Left lung (tissue), 10 donors: Measurements from ENCODE around the gene NUP210L. TPM values are rescaled to one million over a fixed set of nuclear protein-coding genes. Genes with fewer than 3 reads are reported as not detected.
"Not testable (repeated sequence)": the region's sequence is repeated elsewhere in the genome, so short reads cannot be mapped to it uniquely, and the experiment has no call there.

Source experiments
- ATAC-seq: fragments of 200-7000 bp; cut with Tn5 transposase; one replicate; pipeline ENCODE4 v1.9.1; 2020; ENCODE audit warnings: moderate library complexity
- DNase-seq, 4 donors: peaks; one replicate each; pipeline ENCODE4 v3.0.0-alpha.2; 2013 to 2020
- H3K27ac ChIP-seq, 2 donors: fragments of 200-600 bp; sonication (generic) in 1 of 2; one replicate each; pipeline versions ENCODE4 v1.5.0 to v1.8.0; 2020 to 2021
- H3K27me3 ChIP-seq, 2 donors: fragments of 200-600 bp; sonication (generic) in 1 of 2; one replicate each; pipeline versions ENCODE4 v1.5.0 to v1.8.0; 2020 to 2021
- H3K36me3 ChIP-seq, 2 donors: fragments of 200-600 bp; sonication (generic) in 1 of 2; one replicate each; pipeline versions ENCODE4 v1.5.0 to v1.8.0; 2020 to 2021
- H3K4me1 ChIP-seq, 2 donors: fragments of 200-600 bp; one replicate each; pipeline ENCODE4 v1.8.0; 2021
- H3K4me3 ChIP-seq, 2 donors: fragments of 200-600 bp; sonication (generic) in 1 of 2; one replicate each; pipeline versions ENCODE4 v1.5.0 to v1.8.0; 2020 to 2021; ENCODE audit warnings: mild to moderate bottlenecking in 1 of 2
- H3K9me3 ChIP-seq, 2 donors: fragments of 200-600 bp; sonication (generic) in 1 of 2; one replicate each; pipeline versions ENCODE4 v1.5.0 to v1.8.0; 2020 to 2021
- CTCF ChIP-seq, 2 donors: fragments of 200-600 bp; sonication (generic) in 1 of 2; IDR thresholded peaks; one replicate each; pipeline versions ENCODE4 v1.5.0 to v1.8.0; 2021; ENCODE audit warnings: antibody characterized with exemption in 2 of 2
- intact Hi-C, 2 donors: fragments of 100-400 bp; cut with DNase I; formaldehyde crosslinking; loops; one replicate each; pipeline versions ENCODE4 v1.11.2 to v1.14.2; 2022
- polyA plus RNA-seq, 6 donors: library from polyadenylated mRNA; unstranded; fragments of 120-200 nt; gene quantifications; one replicate each; pipeline ENCODE4 v1.2.1, GENCODE V29; 2013; ENCODE audit not compliant: insufficient read length in 6 of 6
- total RNA-seq, 2 donors: library from RNA; stranded (reverse); fragmentation: NEBNext Ultra II Directional; extraction: Animal tissue kit (Norgen Biotek cat#: 25700); gene quantifications; one replicate each; pipeline ENCODE4 v1.2.1, GENCODE V29; 2021
- donor health status: DM: no; HTN: yes; CAD: no.
- donor health status: DM: no; HTN: no; CAD: no.

The NUP210L gene
- total and polyA plus RNA-seq, 8 donors: 0.09 to 0.27 (median 0.18) TPM

- Histone ChIP-seq H3K4me3 (no peak overlapping the region), H3K4me1 (no peaks in the 10 kb centered on the region), H3K9me3 (peaks cover 0 to 11% of the 10 kb centered on the region in 2 donors), H3K36me3 (no peaks in the 10 kb centered on the region), H3K27me3 (no peaks in the 10 kb centered on the region), H3K27ac (no peak overlapping the region)
- DNase-seq: no peak
- TF ChIP-seq CTCF (IDR thresholded peaks at IDR 0.05): no peak
- intact Hi-C loops: no loop called here
- ATAC-seq: no peak
Measured at GRCh38 chr1:154087574-154087973, 67.3 kb downstream of the NUP210L start.

- H3K4me1 ChIP-seq, H3K36me3 ChIP-seq, H3K27ac ChIP-seq, H3K27me3 ChIP-seq, H3K4me3 ChIP-seq, DNase-seq, intact Hi-C loops, ATAC-seq: not testable (repeated sequence)
- H3K9me3 ChIP-seq: peaks cover 0 to 11% of the 10 kb centered on the region in 2 donors
Measured at GRCh38 chr1:154083057-154083456, 71.8 kb downstream of the NUP210L start.

GRCh38 chr1:154081386-154082126 is 73.3 kb downstream of the NUP210L start:
- H3K27me3 ChIP-seq: no peaks in the 10 kb centered on the region
- H3K36me3 ChIP-seq: no peaks in the 10 kb centered on the region
- TF ChIP-seq CTCF (IDR thresholded peaks at IDR 0.05): no peak
- peaks cover 0 to 18% of the 10 kb centered on the region in 2 donors for H3K9me3 ChIP-seq
- no peak overlapping the region for H3K27ac ChIP-seq
- H3K4me3 ChIP-seq: no peak overlapping the region
- no peak for ATAC-seq
- H3K4me1 ChIP-seq: no peaks in the 10 kb centered on the region
- DNase-seq: no peak
- intact Hi-C loops: no loop called here

- Histone ChIP-seq H3K4me1 (no peaks in the 10 kb centered on the region), H3K4me3 (no peak overlapping the region), H3K9me3 (peaks cover 0 to 13% of the 10 kb centered on the region in 2 donors), H3K27me3 (no peaks in the 10 kb centered on the region), H3K36me3 (no peaks in the 10 kb centered on the region), H3K27ac (no peak overlapping the region)
- intact Hi-C loops: no loop called here
- DNase-seq: no peak
- TF ChIP-seq CTCF (IDR thresholded peaks at IDR 0.05): no peak
- no peak for ATAC-seq
Measured at GRCh38 chr1:154076413-154076812, 78.5 kb downstream of the NUP210L start.

- Histone ChIP-seq H3K36me3 (no peaks in the 10 kb centered on the region), H3K27me3 (no peaks in the 10 kb centered on the region), H3K4me1 (no peaks in the 10 kb centered on the region), H3K4me3 (no peak overlapping the region), H3K27ac (no peak overlapping the region), H3K9me3 (peaks cover 0 to 13% of the 10 kb centered on the region in 2 donors)
- ATAC-seq (no peak), DNase-seq (no peak)
- intact Hi-C loops: no loop called here
- no peak for TF ChIP-seq CTCF (IDR thresholded peaks at IDR 0.05)
Measured at GRCh38 chr1:154075746-154076145, 79.1 kb downstream of the NUP210L start.

- H3K4me1 ChIP-seq: no peaks in the 10 kb centered on the region
- no peaks in the 10 kb centered on the region for H3K9me3 ChIP-seq
- no peak for TF ChIP-seq CTCF (IDR thresholded peaks at IDR 0.05)
- intact Hi-C loops: no loop called here
- ATAC-seq (no peak), DNase-seq (no peak)
- H3K27me3 ChIP-seq: no peaks in the 10 kb centered on the region
- H3K27ac ChIP-seq: no peak overlapping the region
- H3K4me3 ChIP-seq: no peak overlapping the region
- H3K36me3 ChIP-seq: no peaks in the 10 kb centered on the region
Measured at GRCh38 chr1:154062309-154062708, 92.6 kb downstream of the NUP210L start.

GRCh38 chr1:154047436-154047835 is 107.4 kb downstream of the NUP210L start:
- ATAC-seq, H3K36me3 ChIP-seq, H3K4me3 ChIP-seq, H3K4me1 ChIP-seq, intact Hi-C loops, DNase-seq, H3K9me3 ChIP-seq, H3K27ac ChIP-seq, H3K27me3 ChIP-seq: not testable (repeated sequence)

GRCh38 chr1:154033697-154034096 is 121.2 kb downstream of the NUP210L start:
- H3K9me3 ChIP-seq, intact Hi-C loops, H3K4me1 ChIP-seq, DNase-seq, ATAC-seq, H3K36me3 ChIP-seq, H3K27ac ChIP-seq, H3K27me3 ChIP-seq, H3K4me3 ChIP-seq: not testable (repeated sequence)
